Choroid plexus epithelial cell (primary cell): Measurements from ENCODE around the gene HOXC9.

ENCODE experiments used
- DNase-seq: peaks from one replicate; pipeline ENCODE4 v3.0.0-alpha.2; 2010; ENCODE audit warnings: low read depth
- H3K4me3 ChIP-seq: 2 replicates; pipeline ENCODE4 v1.5.1; 2011; ENCODE audit warnings: low read depth, mild to moderate bottlenecking, control low read depth, low read length, moderate library complexity
- TF ChIP-seq, protein P1 (sequence below): conservative IDR thresholded peaks from 2 replicates; pipeline ENCODE4 v1.5.1; 2011; ENCODE audit warnings: low read depth, mild to moderate bottlenecking, control low read depth, inconsistent platforms, low read length, moderate library complexity

Gene HOXC9

DNA sequence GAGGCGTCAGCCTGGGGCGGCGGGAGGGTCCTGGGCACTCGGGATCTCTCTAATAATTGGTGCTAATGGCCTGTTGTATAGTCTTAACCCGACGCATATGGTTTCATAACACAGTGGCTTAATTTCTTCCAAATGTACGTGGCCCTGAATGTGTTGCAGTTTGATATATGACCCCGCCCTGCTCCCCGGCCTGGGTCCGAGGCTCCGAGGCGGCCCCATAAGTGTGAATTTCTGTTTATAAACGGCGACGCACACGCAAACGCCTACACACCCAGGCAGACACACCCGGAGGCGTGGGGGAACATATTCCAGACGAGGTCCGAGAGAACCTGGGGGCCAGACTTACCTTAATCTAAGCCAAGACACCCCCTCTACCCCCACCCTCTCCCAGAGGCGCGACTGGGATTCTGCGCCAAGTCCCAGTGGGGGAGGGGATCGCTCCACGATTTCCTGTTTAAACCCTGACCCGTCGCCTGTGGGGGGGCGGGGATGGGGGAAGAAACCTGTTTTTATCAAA, 18.6 kb downstream of the HOXC9 start:
- no peak overlapping the region for H3K4me3 ChIP-seq
- no peak for DNase-seq
- TF ChIP-seq, protein P1, sequence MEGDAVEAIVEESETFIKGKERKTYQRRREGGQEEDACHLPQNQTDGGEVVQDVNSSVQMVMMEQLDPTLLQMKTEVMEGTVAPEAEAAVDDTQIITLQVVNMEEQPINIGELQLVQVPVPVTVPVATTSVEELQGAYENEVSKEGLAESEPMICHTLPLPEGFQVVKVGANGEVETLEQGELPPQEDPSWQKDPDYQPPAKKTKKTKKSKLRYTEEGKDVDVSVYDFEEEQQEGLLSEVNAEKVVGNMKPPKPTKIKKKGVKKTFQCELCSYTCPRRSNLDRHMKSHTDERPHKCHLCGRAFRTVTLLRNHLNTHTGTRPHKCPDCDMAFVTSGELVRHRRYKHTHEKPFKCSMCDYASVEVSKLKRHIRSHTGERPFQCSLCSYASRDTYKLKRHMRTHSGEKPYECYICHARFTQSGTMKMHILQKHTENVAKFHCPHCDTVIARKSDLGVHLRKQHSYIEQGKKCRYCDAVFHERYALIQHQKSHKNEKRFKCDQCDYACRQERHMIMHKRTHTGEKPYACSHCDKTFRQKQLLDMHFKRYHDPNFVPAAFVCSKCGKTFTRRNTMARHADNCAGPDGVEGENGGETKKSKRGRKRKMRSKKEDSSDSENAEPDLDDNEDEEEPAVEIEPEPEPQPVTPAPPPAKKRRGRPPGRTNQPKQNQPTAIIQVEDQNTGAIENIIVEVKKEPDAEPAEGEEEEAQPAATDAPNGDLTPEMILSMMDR, result no peak

DNA sequence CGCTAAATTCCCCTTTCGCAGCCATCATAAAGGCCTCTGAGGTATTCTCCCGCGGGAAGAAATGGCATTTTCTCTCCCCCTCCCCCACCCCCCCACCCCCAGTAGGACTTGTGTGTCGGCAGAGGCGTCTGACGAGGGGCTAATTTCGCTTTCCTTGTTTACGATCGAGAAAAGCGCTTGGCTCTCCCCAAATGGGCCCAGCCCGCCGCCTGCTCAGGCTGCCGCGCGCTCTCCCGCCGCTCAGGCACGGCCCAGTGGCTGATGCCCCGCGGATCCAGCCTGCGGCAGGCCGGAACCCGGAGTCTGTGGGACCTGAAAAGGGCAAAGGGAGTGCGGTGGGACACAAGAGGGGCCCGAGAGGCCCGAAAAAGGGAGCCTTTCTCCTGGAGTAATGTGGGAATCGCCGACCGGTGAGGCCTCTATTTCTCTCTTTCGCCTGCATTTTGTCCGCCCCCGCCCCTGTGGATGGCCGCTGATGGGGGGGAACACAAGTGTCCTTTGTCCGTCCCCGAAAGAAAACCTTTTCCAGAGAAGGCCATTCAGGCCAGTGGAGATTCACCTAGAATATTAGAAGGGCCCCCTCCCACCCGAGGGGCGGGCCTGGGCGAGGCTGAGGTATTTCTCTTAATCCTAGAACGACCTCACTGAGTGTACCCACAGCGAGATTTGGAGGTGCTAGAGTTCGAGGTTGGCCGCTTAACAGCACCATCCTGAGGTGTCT, 19.3 kb downstream of the HOXC9 start:
- TF ChIP-seq, protein P1, result no peak
- no peak overlapping the region for H3K4me3 ChIP-seq
- DNase-seq, result no peak

DNA sequence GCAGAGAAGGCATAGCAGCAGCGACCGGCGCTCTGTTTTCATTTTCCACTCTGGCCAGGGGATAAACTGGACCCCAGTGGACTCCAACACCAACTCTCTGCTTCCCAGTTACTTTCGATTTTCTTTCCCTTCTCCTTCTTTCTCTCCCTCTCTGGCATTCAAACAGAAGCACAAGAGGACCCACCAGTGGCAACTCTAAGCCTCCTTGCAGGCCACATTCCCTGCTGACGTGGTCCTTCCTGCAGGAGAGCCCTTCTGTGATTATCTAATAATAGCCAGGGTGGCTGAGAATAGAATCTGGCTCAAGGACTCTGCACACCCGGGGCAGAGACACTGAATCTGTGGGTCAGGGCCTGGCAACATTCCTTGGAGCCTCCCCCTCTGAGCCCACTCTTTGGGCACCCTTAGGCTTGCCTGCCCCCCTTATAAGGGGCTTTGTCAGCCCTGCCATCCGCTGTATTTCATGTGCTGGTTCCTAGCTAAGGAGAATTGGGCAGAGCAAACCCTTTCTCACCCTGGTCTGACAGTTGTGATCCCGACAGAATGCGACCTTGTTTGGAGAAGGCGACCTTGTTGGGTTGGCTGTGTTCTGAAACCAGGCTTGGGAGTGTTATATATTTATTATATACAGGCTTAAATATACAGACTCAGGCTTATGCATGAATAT, 20.1 kb downstream of the HOXC9 start:
- TF ChIP-seq, protein P1, result no peak
- H3K4me3 ChIP-seq, result no peak overlapping the region
- DNase-seq, result no peak

DNA sequence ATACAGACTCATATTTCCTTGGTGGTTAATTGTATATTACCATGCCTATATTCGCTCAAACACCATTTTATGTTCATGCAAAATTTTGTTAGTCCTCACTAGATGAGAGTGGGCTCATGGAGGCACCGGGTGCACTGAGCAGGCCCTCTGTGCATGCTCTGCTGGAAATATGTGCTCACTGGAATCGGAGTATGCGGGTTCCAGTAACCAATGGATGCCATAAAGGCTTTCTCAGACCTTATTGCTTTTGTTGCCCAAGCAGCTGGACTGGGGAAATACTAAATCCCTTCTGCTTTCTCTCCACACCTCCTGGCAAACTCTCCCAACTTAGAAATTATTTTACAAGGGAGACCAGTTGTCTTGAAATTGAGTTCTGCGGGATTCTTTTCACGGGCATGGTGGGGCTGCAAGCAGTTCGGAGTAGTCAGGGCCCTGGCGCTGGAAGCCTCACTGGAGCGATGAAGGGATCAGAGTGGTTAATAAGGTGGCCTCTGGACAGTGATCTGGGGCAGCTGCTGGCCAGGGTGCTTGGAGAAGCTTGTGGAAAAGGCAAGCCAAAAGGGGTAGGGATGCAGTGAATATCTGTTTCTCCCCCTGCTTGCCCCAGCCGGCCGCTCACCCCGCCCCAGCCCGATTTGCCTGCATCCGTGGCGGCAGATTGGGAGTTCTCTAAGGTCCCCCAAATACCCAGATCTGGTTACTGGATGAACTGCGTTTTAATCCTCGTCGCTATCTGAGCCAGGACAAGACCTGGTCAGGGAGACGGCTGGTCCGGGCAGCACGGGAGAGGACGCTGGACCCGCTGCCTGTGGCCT, 20.8 kb downstream of the HOXC9 start:
- no peak for DNase-seq

DNA sequence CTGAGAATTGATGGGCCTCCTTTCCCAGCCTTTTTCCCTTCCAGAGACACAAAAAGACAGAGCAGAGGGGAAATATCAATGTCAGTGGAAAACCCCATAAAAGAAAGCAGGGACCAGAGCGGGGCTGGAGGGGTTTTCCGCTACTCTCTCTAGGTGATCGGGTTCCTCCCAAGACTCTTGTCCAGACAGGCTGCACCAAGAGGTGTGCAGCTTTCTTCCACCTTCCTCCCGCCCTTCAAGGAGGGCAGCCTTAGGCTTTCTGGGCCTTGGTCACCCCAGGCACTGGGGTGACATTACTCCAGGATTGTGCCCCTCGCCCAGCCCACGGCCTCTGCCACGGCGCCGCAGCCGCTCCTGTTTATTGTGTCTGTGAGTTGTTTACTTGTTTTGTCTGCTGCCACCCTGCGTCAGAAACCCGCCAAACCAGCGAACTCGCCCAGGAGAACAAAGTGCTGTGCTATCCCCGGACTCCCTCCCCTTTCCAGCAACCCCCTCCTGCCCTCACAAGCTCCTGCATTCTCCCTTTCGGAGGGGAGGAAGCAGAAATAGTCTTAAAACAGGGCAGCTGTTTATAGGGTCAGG, 21.6 kb downstream of the HOXC9 start:
- H3K4me3 ChIP-seq, result no peak overlapping the region
- no peak for DNase-seq
- TF ChIP-seq, protein P1, result no peak

More for the DNA sequence above, 20.8 kb downstream of the HOXC9 start:
- TF ChIP-seq, protein P1, result no peak
- H3K4me3 ChIP-seq, result no peak overlapping the region

DNA sequence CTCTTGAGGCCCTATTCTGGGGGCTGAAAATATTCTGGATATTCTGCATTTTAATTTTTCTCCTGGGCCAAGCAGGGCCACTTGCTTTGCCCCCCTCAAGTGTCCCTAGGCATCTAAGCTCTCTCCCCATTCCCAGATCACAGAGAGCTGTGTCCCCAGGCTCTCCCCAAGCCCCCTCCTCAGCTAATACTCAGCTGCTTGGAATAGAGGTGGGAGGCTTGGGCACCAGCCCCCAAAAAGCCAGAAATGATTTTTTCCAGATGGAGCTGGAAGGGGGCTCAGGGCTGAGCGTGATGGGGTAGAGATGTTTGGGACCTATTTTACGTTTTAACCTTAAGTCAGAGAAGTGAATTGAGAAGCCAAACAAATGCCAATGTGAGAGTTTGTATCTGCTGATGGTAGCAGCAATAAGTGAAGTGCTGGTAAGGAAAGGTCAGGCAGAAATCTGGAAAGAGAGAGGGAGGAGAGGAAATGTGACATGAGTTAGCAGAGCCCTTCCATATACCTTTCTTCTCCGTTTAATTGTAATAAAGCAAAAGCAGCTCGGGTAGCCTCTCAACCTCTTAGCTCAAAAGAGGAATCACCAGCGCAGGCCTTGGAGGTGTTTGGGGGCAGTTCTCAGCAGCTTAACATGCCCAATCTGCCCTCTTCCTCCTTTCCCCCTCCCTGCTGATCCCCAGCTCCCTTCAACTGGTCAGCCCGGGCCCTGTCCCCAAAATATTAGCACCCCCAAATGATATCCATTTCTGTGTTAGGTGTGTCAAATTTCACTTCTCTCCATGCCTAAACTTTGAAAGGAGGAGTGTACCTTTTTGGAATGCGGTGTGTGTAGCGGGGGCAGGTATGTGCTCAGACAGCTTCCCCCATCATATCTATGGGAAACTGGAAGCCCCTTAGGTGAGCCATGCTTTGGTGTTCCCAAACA, 23.3 kb downstream of the HOXC9 start:
- TF ChIP-seq, protein P1, result no peak
- no peak for DNase-seq
- no peak overlapping the region for H3K4me3 ChIP-seq
